Neuron (in vitro differentiated cells): Measurements from ENCODE around the gene PRKACG.

Experiments used
- H2AFZ ChIP-seq: one replicate; pipeline ENCODE4 v1.6.1; 2013; ENCODE audit warnings: low read depth, mild to moderate bottlenecking, inconsistent platforms, low read length, moderate library complexity
- H3K27me3 ChIP-seq: one replicate; pipeline ENCODE4 v1.6.1; 2013; ENCODE audit warnings: low read length; ENCODE audit not compliant: insufficient read depth
- H3K36me3 ChIP-seq: one replicate; pipeline ENCODE4 v1.6.1; 2013; ENCODE audit warnings: low read length; ENCODE audit not compliant: insufficient read depth
- H3K4me1 ChIP-seq: one replicate; pipeline ENCODE4 v1.6.1; 2013; ENCODE audit warnings: low read length; ENCODE audit not compliant: insufficient read depth
- H3K4me3 ChIP-seq: 2 replicates; pipeline ENCODE4 v1.5.1; 2013; ENCODE audit warnings: mild to moderate bottlenecking, low read length, moderate library complexity
- H3K9me3 ChIP-seq: one replicate; pipeline ENCODE4 v1.6.1; 2013; ENCODE audit warnings: low read length

PRKACG gene

GRCh38 chr9:68973619-68974018 lies 40.3 kb downstream of the PRKACG start:
- H3K36me3 ChIP-seq, result no peaks in the 10 kb centered on the region
- no peak overlapping the region for H2AFZ ChIP-seq
- no peaks in the 10 kb centered on the region for H3K4me1 ChIP-seq
- H3K4me3 ChIP-seq, result no peak overlapping the region
- H3K27me3 ChIP-seq, result no peaks in the 10 kb centered on the region
- peaks cover 5% of the 10 kb centered on the region for H3K9me3 ChIP-seq

- H3K4me1 ChIP-seq, result no peaks in the 10 kb centered on the region
- H2AFZ ChIP-seq, result no peak overlapping the region
- H3K36me3 ChIP-seq, result no peaks in the 10 kb centered on the region
- no peaks in the 10 kb centered on the region for H3K9me3 ChIP-seq
- H3K27me3 ChIP-seq, result no peaks in the 10 kb centered on the region
- H3K4me3 ChIP-seq, result no peak overlapping the region
These were observed 43.8 kb downstream of the PRKACG start for GRCh38 chr9:68970151-68970550.

GRCh38 chr9:68969538-68969937 lies 44.4 kb downstream of the PRKACG start:
- Histone ChIP-seq H3K27me3 (no peaks in the 10 kb centered on the region), H3K4me1 (peaks cover 3% of the 10 kb centered on the region), H3K4me3 (no peak overlapping the region), H3K9me3 (no peaks in the 10 kb centered on the region), H2AFZ (no peak overlapping the region), H3K36me3 (no peaks in the 10 kb centered on the region)

GRCh38 chr9:68967800-68968199 lies 46.1 kb downstream of the PRKACG start:
- Histone ChIP-seq H3K9me3 (no peaks in the 10 kb centered on the region), H3K27me3 (no peaks in the 10 kb centered on the region), H3K36me3 (no peaks in the 10 kb centered on the region), H3K4me1 (peaks cover 7% of the 10 kb centered on the region), H2AFZ (no peak overlapping the region), H3K4me3 (no peak overlapping the region)

GRCh38 chr9:68966496-68966944 lies 47.4 kb downstream of the PRKACG start:
- no peaks in the 10 kb centered on the region for H3K36me3 ChIP-seq
- H3K4me3 ChIP-seq, result no peak overlapping the region
- no peak overlapping the region for H2AFZ ChIP-seq
- H3K27me3 ChIP-seq, result no peaks in the 10 kb centered on the region
- no peaks in the 10 kb centered on the region for H3K9me3 ChIP-seq
- H3K4me1 ChIP-seq, result peaks cover 7% of the 10 kb centered on the region

DNA sequence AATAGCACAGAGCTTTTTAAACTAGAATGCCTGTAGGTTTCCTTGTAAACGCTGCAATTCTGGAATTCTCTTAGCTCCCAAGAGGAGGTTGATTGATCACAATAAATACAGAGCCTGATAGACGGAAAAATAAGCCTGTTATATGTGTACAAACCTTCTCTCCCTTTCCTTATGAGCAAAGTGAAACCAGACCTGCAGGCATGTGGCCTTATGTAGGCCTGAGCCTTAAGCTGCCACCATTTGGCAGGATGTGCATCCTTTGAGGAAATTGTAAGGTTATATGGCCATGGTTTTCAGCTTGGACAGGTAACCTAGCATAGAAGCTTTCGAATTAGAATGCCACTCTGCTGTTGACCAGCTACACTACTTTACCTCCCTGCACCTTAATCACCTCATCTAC lies 49.1 kb downstream of the PRKACG start:
- H3K36me3 ChIP-seq, result no peaks in the 10 kb centered on the region

GRCh38 chr9:68964102-68964541 lies 49.8 kb downstream of the PRKACG start:
- H3K4me3 ChIP-seq, result no peak overlapping the region
- no peaks in the 10 kb centered on the region for H3K36me3 ChIP-seq
- no peaks in the 10 kb centered on the region for H3K9me3 ChIP-seq
- no peak overlapping the region for H2AFZ ChIP-seq
- H3K4me1 ChIP-seq, result peaks cover 7% of the 10 kb centered on the region
- H3K27me3 ChIP-seq, result no peaks in the 10 kb centered on the region

More for the DNA sequence above, 49.1 kb downstream of the PRKACG start:
- H3K4me1 ChIP-seq, result peaks cover 7% of the 10 kb centered on the region
- no peaks in the 10 kb centered on the region for H3K27me3 ChIP-seq
- no peak overlapping the region for H3K4me3 ChIP-seq
- H2AFZ ChIP-seq, result no peak overlapping the region
- H3K9me3 ChIP-seq, result no peaks in the 10 kb centered on the region

GRCh38 chr9:68963416-68963815 lies 50.5 kb downstream of the PRKACG start:
- H2AFZ ChIP-seq, result no peak overlapping the region
- no peaks in the 10 kb centered on the region for H3K9me3 ChIP-seq
- H3K27me3 ChIP-seq, result no peaks in the 10 kb centered on the region
- no peaks in the 10 kb centered on the region for H3K36me3 ChIP-seq
- H3K4me3 ChIP-seq, result no peak overlapping the region
- H3K4me1 ChIP-seq, result peaks cover 7% of the 10 kb centered on the region
